HL-60 (cell line): Measurements from ENCODE around the gene TGFB1.
A peak's percentile ranks its signal among the peaks of the same experiment; 100 is the strongest.

ENCODE experiments used
- DNase-seq, 2 experiments: peaks; one replicate each; pipeline ENCODE4 v3.0.0-alpha.2; 2010 to 2020; ENCODE audit warnings: low read depth in 1 of 2, low spot score in 1 of 2
- H3K27ac ChIP-seq: fragments of 250-450 bp; sonication (Bioruptor Pico); replicated peaks from 2 replicates; pipeline ENCODE4 v1.5.1; 2020; ENCODE audit warnings: mild to moderate bottlenecking, moderate library complexity
- H3K27me3 ChIP-seq: fragments of 250-450 bp; sonication (Bioruptor Pico); 2 replicates; pipeline ENCODE4 v1.5.1; 2021; ENCODE audit warnings: mild to moderate bottlenecking, moderate library complexity; ENCODE audit not compliant: insufficient read depth, poor library complexity, severe bottlenecking
- H3K4me3 ChIP-seq: replicated peaks from 2 replicates; pipeline ENCODE4 v1.5.1; 2011; ENCODE audit warnings: mild to moderate bottlenecking, control low read depth, low read length; ENCODE audit not compliant: insufficient read depth
- CTCF ChIP-seq: IDR thresholded peaks from one replicate; pipeline ENCODE4 v1.5.1; 2011; ENCODE audit warnings: low read length, control low read depth, inconsistent platforms; ENCODE audit not compliant: insufficient read depth
- GABPA ChIP-seq: IDR thresholded peaks from 2 replicates; pipeline ENCODE4 v1.6.1; 2012; ENCODE audit warnings: low read depth
- POLR2AphosphoS5 ChIP-seq: IDR thresholded peaks from 2 replicates; pipeline ENCODE4 v1.6.1; 2012; ENCODE audit warnings: low read depth
- REST ChIP-seq: IDR thresholded peaks from 2 replicates; pipeline ENCODE4 v1.6.1; 2012; ENCODE audit warnings: low read depth; ENCODE audit not compliant: insufficient replicate concordance
- SPI1 ChIP-seq: IDR thresholded peaks from 2 replicates; pipeline ENCODE4 v1.6.1; 2012; ENCODE audit warnings: low read depth, mild to moderate bottlenecking, borderline replicate concordance
- long read RNA-seq: library from polyadenylated mRNA; unstranded; transcript quantifications from one replicate; pipeline ENCODE4 v2.0.0, GENCODE V29; 2020

Gene TGFB1
- long read RNA-seq, partial matches to known transcripts, result 1 of 10 reads
- long read RNA-seq, other reads (novel, unspliced or antisense), result 7 of 10 reads

GRCh38 chr19:41353466-41354342, at the start of gene TGFB1:
TSS of gene TGFB1 (minus strand) at chr19:41353922. CDS start at chr19:41353044, 878 bp downstream.
- Histone ChIP-seq H3K4me3 (peak within 1 kb of the TSS; percentile 91), H3K27me3 (no peaks in the 10 kb centered on the region), H3K27ac (peak within 1 kb of the TSS; percentile 77)
- peak; percentile 85 to 86 for DNase-seq
- TF ChIP-seq CTCF (peak; percentile 62), POLR2AphosphoS5 (peak; percentile 61), GABPA (no peak), REST (no peak), SPI1 (no peak)

- Histone ChIP-seq H3K27ac (no peak overlapping the region), H3K27me3 (no peaks in the 10 kb centered on the region), H3K4me3 (no peak overlapping the region)
- DNase-seq, result no peak
- TF ChIP-seq REST (no peak), GABPA (no peak), SPI1 (no peak), POLR2AphosphoS5 (no peak), CTCF (no peak)
Measured at GRCh38 chr19:41402010-41402409, 48.3 kb upstream of the TGFB1 start.

- H3K27ac ChIP-seq, result no peak overlapping the region
- no peak for TF ChIP-seq POLR2AphosphoS5
- no peak for TF ChIP-seq REST
- TF ChIP-seq SPI1, result no peak
- TF ChIP-seq CTCF, result no peak
- no peak for TF ChIP-seq GABPA
- no peak for DNase-seq
- no peaks in the 10 kb centered on the region for H3K27me3 ChIP-seq
- no peak overlapping the region for H3K4me3 ChIP-seq
Measured at GRCh38 chr19:41401483-41401882, 47.8 kb upstream of the TGFB1 start.
